Lung (tissue), 12 donors: ENCODE measurements around the gene AP1AR. TPM values are rescaled to one million over a fixed set of nuclear protein-coding genes. Genes with fewer than 3 reads are reported as not detected.

ENCODE experiments used
- ATAC-seq: fragments of 200-7000 bp; cut with Tn5 transposase; one replicate; pipeline ENCODE4 v1.9.1; 2020; ENCODE audit warnings: moderate number of reproducible peaks; ENCODE audit not compliant: insufficient read depth, low FRiP score
- DNase-seq, 3 donors: peaks; one replicate each; pipeline ENCODE4 v3.0.0-alpha.2; 2013 to 2017
- H3K27ac ChIP-seq, 2 donors: one replicate each; pipeline ENCODE4 v1.5.1; 2013; ENCODE audit warnings: mild to moderate bottlenecking in 2 of 2, moderate library complexity in 2 of 2, control low read depth in 1 of 2, inconsistent platforms in 1 of 2, low read depth in 1 of 2, low read length in 1 of 2
- H3K27me3 ChIP-seq, 3 donors: one replicate each; pipeline ENCODE4 v1.5.1; 2013; ENCODE audit warnings: low read length in 2 of 3; ENCODE audit not compliant: control insufficient read depth in 3 of 3, insufficient read depth in 3 of 3
- H3K36me3 ChIP-seq, 4 donors: one replicate each; pipeline ENCODE4 v1.5.1; 2013; ENCODE audit warnings: low read length in 4 of 4, mild to moderate bottlenecking in 1 of 4, moderate library complexity in 1 of 4; ENCODE audit not compliant: control insufficient read depth in 4 of 4, insufficient read depth in 4 of 4
- H3K4me1 ChIP-seq, 5 donors: one replicate each; pipeline ENCODE4 v1.5.1; 2013; ENCODE audit warnings: low read length in 5 of 5, mild to moderate bottlenecking in 2 of 5, moderate library complexity in 1 of 5; ENCODE audit not compliant: control insufficient read depth in 5 of 5, insufficient read depth in 5 of 5
- H3K4me3 ChIP-seq: one replicate; pipeline ENCODE4 v1.5.1; 2013; ENCODE audit warnings: mild to moderate bottlenecking, control low read depth, moderate library complexity
- H3K9ac ChIP-seq, 2 donors: one replicate each; pipeline ENCODE4 v1.5.1; 2013; ENCODE audit warnings: low read length in 2 of 2, control low read depth in 1 of 2; ENCODE audit not compliant: insufficient read depth in 1 of 2
- H3K9me3 ChIP-seq, 4 donors: one replicate each; pipeline ENCODE4 v1.5.1; 2013; ENCODE audit warnings: low read length in 3 of 4, mild to moderate bottlenecking in 1 of 4, moderate library complexity in 1 of 4; ENCODE audit not compliant: control insufficient read depth in 4 of 4, insufficient read depth in 3 of 4
- WGBS, 2 donors: extraction: QIAGEN DNeasy Blood & Tissue Kit; methylation state at CpG; one replicate each; pipeline ENCODE4 v1.1.7; 2013; 5-methylcytosine and 5-hydroxymethylcytosine counted together
- polyA plus RNA-seq, 2 donors: library from polyadenylated mRNA; stranded (reverse); fragments of 200-250 nt; gene quantifications; one replicate each; pipeline ENCODE4 v1.2.1, GENCODE V29; 2013
- total RNA-seq, 2 donors: library from RNA; depleted of rRNA in 1 of 2; stranded (reverse); fragments of >200 nt in 1 of 2; gene quantifications; one replicate each; pipeline ENCODE4 v1.2.1, GENCODE V29; 2014 to 2021
- TF ChIP-seq, protein P1 (sequence below): IDR thresholded peaks from 2 replicates; pipeline ENCODE4 v1.5.1; 2012; ENCODE audit warnings: mild to moderate bottlenecking; ENCODE audit errors: control extremely low read depth, extremely low read depth
- donor health status: control.
- donor health status: control.
- donor health status: Bipolar disorder and iron deficiency.
- donor health status: healthy.
- donor health status: DM: yes; HTN: yes; CAD: no.

AP1AR gene
- total and polyA plus RNA-seq, 4 donors, result 12.8 to 25.7 (median 19.2) TPM

DNA sequence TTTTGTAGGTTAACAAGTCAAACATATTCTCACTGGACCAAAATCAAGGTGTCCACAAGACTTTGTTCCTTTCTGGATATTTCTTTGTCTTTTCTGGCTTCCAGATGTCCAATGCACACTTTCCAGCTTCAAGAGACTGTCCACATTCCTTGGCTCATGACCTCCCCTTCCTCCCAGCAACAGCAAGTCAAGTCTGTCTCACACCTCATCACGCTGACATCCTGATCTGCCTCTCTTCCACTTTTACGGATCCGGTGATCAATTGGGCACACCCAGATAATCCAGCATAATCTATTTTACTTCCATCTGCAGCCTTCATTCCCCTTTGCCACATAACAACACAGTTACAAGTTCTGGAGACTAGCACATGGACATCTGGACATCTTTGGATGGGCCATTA, 44.5 kb downstream of the AP1AR start:
- H3K9me3 ChIP-seq, result no peaks in the 10 kb centered on the region
- 91 to 92% methylated on average over 3 of the region's 3 CpGs for WGBS, 2 donors
- DNase-seq (no peak), ATAC-seq (no peak)
- no peak overlapping the region for H3K9ac ChIP-seq
- H3K36me3 ChIP-seq, result peaks cover 0 to 5% (median 1%) of the 10 kb centered on the region in 4 donors
- peaks cover 0 to 6% (median 0%) of the 10 kb centered on the region in 5 donors for H3K4me1 ChIP-seq
- TF ChIP-seq, protein P1, sequence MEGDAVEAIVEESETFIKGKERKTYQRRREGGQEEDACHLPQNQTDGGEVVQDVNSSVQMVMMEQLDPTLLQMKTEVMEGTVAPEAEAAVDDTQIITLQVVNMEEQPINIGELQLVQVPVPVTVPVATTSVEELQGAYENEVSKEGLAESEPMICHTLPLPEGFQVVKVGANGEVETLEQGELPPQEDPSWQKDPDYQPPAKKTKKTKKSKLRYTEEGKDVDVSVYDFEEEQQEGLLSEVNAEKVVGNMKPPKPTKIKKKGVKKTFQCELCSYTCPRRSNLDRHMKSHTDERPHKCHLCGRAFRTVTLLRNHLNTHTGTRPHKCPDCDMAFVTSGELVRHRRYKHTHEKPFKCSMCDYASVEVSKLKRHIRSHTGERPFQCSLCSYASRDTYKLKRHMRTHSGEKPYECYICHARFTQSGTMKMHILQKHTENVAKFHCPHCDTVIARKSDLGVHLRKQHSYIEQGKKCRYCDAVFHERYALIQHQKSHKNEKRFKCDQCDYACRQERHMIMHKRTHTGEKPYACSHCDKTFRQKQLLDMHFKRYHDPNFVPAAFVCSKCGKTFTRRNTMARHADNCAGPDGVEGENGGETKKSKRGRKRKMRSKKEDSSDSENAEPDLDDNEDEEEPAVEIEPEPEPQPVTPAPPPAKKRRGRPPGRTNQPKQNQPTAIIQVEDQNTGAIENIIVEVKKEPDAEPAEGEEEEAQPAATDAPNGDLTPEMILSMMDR, result no peak
- no peak overlapping the region for H3K27ac ChIP-seq
- H3K4me3 ChIP-seq, result no peak overlapping the region
- no peaks in the 10 kb centered on the region for H3K27me3 ChIP-seq

DNA sequence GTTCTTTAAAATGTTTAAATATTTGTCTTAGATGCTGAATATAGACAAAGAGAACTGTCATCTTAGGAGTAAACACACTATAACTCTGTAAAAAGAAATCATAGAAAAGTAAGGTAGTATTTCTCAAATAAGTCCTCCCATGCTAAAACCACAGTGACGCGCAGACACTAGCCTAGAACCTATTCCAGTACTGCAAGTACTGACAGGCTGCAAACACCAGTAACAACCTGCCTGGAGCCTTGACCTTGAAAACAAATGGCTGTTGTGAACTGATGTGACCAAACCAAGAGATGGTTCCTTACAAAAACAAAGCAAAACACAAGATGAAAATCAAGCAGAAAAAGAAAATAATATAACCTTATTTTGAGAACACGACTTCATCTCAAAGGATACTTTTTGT, 45.6 kb downstream of the AP1AR start:
- H3K4me3 ChIP-seq, result no peak overlapping the region
- H3K4me1 ChIP-seq, result peaks cover 0 to 6% (median 0%) of the 10 kb centered on the region in 5 donors
- H3K27me3 ChIP-seq, result no peaks in the 10 kb centered on the region
- TF ChIP-seq, protein P1, result no peak
- ATAC-seq (no peak), DNase-seq (no peak)
- peaks cover 0 to 5% (median 1%) of the 10 kb centered on the region in 4 donors for H3K36me3 ChIP-seq
- H3K9ac ChIP-seq, result no peak overlapping the region
- H3K9me3 ChIP-seq, result no peaks in the 10 kb centered on the region
- no peak overlapping the region for H3K27ac ChIP-seq
- WGBS, 2 donors, result 90 to 95% methylated on average over 3 of the region's 3 CpGs

DNA sequence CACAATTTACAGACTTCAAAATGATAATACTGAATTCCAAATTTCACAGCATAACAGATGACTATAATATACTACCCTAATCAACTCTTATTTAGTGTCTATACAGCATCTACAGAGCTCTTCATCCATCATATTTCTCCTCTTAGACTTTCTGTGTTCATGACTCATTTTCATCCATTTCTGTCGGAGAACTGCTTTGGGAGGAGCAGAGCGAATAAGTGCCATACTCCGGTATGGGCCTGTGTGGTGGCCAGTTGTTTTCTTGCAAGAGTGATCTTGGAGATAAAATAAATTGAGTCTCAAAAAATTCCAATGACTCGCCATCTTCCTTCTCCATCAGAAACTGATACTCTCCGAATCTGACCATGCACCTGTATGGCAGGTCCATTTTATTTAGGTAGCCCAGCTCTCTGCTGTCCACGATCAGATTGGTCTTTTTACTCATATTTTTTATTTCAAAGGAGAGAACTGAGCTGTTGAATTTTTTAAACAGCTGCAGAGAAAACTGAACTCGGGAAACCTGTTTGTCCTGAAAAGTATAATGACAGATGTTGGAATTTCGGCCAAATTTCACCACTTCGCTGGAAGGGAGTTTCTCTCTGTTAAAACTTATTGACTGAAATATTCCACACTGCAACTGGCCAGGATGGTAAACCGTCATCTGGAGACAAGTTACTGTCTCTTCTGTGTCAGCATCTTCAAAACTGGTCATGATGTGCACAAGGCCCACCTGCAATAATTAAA, 46.3 kb downstream of the AP1AR start:
- TF ChIP-seq, protein P1, result no peak
- 80 to 92% methylated on average over 10 of the region's 10 CpGs for WGBS, 2 donors
- H3K36me3 ChIP-seq, result peaks cover 0 to 5% (median 2%) of the 10 kb centered on the region in 4 donors
- DNase-seq (peak in 2 of 3 donors; percentile 18 to 40), ATAC-seq (no peak)
- no peak overlapping the region for H3K27ac ChIP-seq
- no peak overlapping the region for H3K4me3 ChIP-seq
- no peak overlapping the region for H3K9ac ChIP-seq
- H3K27me3 ChIP-seq, result no peaks in the 10 kb centered on the region
- peaks cover 0 to 6% (median 0%) of the 10 kb centered on the region in 5 donors for H3K4me1 ChIP-seq
- no peaks in the 10 kb centered on the region for H3K9me3 ChIP-seq
